ENCODE data around the gene DHRS1.
A peak's percentile ranks its signal among the peaks of the same experiment; 100 is the strongest.
"Not testable (repeated sequence)": the region's sequence is repeated elsewhere in the genome, so short reads cannot be mapped to it uniquely, and the experiment has no call there.

Gene DHRS1

DNA sequence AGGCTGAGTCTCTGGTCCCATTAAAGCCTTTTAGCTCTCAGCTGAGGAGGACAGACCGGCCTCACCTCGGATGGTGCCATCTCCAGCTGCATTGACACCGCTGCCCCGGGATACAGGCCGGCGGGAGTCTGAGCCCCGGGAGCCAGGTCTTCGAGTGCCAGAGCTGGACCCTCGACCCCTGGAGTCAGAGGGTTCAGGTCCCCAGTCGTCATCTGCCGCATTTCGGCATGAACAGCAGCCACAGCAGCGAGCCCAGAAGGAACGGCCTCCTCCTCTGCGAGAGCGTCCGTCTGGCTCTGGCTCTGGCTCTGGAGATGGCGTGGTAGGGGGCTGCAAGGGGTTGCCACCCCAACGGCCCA is 37.6 kb downstream of the DHRS1 start:
- DNase-seq = no peak

DNA sequence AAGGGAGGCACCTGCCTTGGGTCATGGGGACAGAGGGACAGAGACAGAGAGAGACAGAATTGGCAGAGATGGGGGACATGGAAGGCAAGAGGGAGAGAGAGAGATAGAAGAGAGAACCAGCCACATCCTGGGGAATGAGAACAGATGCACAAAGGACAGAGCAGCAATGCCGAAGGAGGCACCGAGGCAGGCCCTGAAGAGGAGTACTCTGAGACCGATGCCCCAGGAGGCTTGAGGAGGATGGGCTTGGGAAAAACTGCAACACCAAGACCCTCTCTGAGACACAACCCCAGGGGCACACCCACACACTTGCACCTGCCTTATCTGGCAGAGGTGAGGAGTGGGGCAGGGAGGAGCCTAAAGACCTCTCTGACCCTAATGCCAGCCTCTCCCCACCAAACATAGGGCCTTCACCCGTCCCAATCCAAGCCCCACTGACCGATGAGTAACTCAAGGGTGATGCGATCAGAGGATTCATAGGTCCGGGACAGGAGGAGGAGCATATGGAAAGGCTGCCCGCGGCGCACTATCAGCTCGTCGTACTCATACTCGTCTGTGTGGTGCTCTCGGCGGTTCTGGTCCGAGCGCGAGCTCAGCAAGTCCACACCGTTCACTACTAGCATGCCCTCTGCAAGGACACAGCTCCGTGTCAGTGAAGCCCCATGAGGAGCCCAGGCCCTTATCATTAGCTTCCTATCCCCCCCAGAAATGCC is 38.2 kb downstream of the DHRS1 start:
- DNase-seq = no peak

DNA sequence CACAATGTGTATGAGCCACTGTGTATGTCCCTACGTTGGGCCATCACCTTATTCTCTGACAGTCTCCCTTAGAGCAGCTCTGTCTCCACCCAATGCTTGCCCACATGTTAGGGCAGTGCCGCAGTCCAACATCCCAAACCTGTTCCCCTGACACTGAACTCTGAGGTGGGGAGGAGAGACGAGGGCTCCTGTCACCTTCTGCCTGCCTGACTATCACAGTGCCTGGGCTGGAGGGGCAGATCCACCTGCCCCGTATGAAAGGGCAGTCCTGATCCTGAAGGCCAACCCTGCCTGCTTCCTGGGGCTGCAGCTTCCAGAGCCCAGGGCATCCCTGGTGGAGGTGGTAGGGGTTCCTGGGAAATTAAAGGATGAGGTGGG is 38.8 kb downstream of the DHRS1 start:
- DNase-seq = no peak

DNA sequence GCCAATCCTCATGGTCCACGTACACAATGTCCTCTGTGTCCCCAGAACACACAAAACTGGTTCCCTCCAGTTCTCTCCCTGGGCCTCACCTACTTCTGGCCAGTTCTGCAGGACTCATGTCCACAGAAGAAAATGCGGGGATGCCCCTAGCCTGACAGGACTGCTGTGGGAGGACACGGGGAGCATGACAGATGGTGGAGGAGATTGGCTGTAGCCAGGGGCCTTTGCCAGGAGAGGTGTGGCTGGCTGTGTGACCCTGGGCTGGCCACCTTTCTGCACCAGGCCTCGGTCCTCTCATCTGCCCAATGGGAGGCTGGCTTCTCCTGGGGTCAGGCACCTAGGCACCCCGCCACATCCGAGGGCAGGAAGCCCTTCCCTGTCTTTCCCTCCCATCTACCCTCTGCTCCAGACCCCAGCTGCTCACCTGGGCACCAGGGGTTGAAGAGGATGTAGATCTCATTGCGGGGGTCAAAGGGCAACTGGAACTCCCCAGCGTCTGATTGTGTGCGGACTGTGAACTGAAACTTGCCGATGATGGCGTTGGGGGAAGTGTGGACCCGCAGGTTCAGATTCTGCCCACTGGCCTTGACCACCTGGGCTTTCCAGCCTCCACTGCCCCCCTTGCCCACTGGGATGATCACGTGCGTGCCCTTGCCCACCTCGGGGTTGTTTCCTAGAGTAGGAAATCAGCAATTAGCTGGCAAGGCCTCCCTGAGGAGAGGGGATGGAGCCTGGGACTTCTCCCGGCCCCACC is 39.4 kb downstream of the DHRS1 start:
- DNase-seq = no peak

DNA sequence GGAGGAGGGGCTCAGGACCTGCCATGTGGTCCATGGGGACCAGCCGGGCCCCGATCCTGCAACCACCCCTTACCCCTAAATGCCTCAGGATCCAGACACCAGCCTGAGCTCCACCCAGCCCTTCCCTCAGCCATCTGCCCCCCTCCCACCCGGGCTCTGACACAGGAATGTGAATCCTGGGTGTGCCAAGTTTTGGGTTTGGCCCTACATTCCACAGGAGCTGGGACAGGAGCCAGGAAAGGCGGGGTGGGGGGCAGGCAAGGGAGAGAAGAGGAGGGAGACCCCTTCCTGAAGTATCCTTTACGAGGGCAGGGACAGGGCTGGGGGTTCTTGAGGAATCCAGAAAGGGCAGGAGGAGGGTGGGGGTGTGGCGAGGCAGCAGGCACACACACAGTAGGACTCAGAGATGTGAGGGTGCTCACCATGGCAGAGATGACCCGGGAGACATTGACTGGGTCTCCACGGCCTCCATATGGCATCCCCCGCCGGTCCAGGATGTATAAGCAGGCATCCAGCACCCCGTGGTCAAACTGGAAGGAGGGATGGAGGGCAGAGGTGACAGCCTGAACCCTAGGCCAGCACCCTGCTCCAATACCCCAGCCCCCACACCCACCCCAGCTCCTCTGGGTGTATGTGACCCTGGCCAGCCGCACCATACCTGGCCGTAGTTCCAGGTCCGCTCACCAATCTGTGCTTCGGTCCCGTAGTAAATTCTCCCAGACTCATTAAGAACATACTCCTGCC is 40.1 kb downstream of the DHRS1 start:
- DNase-seq = no peak

DNA sequence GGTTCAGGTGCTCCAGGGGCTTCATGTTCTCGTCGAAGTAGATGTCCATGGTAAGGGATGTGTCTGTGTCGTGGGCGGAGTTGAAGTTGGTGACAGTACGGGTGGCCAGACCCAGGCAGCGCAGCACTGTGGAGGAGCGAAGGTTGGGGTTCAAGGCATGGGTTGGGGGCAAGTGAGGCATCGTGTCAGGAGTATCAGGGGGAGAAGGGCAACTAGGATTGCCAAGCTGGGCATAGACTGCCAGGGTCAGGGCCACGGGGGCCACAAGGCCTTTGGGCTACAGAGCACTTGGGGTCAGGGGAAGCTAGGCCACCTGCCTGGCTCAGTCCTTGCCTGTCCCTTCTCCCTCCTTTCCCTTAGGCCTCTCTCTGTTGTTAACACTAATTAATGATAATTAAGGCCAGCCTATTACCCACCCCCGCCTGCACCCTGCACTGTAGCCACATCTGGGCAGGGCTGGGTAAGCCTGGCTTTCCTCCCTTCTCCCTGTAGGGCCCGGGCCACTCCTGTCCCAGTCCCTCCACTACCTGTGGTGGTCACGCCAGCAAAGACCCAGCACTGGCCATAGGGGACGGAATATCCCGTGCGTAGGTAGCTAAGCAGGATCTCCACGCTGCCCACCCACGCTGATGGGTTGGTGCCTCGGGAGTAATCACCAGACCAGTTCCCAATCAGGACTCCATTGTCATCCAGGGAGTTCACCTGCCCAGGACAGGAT is 40.9 kb downstream of the DHRS1 start:
- DNase-seq = no peak

DNA sequence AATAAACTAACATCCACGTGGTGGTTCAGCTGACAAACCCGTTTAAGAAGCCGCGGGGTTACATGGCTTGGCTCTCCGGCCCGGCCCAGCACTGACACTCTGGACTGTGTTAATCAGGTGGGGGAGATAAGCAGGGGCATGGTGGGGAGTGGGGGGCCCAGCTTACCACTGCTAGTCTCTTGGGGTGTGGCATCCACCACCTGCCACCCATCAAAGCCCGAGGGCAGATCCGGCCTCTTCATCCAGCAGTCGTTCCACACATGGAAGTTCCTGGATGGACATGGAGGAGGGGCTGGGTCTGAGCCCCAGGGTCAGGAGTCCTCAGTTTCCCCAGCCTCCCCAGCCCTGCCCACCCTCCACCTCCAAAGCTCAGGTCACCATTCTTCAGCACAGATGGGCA is 41.5 kb downstream of the DHRS1 start:
- DNase-seq = no peak

DNA sequence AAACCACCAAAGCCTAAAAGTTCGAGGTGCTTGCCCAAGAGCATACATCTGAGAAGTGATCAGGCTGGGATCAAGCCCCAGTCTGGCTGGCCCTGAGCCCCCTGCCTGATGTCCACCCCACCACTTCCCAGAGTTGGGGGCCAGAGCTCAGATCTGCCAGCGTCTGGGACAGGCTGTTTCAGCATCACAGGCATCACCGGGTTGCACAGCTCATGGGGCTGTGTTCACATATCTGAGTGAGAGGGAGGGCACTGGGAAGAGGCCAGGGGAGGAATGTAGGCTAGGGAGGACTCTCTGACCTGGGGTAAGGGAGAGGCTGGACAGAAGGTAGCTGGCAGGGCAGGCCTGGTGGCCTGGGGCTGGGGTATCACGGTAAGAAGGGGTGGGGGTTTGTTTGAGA is 42.6 kb downstream of the DHRS1 start:
- no peak for DNase-seq

DNA sequence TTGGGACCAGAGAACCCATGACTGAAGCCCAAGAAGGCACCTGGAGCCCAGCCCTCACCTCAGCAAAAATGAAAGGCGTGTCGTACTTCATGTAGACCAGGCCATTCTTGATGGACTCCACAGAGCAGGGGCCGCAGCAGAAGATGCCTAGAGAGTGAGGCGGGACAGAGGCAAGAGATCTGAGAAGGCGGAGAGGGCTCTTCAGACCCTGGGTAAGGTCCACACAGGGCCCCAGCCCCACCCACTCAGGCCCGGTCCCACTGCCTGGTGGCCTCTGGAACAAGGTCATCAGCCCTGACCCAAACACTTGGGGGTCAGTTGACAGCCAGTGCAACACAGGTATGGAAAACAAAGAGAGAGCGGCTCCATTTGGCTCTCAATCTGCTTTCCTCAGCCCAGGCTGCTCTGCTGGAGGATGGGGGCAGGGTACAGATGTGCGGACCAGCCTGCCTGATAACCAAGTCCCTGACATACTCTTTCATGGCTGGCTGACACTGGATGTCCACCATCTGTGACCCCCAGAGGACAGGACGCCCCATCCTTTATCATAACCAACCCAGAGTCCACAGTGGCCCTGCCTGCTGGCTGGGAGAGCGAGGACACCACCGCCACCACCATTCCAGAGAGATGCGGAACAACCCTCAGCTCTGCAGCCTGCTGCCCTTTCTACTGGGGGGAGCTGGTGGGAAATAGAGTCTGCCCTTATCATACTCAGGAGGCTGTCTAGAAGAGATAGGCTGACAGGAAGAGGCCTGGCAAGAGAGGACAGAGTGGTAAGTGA is 43.5 kb downstream of the DHRS1 start:
- no peak for DNase-seq

DNA sequence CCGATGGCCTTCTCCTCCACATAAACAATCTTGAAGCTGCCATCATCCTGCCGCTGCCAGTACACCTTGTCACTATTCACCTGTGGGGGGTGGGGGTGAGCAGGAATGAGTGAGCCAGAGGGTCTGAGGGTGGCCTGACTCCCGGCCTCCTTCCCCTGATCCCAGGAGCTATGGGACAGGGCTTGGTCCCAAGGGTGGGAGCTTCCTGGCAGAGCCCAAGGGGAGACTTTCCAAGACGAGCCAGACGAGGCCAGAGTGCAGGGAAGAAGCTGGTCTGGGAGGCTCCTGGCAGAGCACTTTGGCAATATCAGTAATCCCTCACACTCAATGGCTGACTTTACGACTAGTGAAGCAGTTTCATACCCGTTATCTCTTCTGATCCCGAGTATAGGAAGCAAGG is 44.1 kb downstream of the DHRS1 start:
- no peak for DNase-seq

DNA sequence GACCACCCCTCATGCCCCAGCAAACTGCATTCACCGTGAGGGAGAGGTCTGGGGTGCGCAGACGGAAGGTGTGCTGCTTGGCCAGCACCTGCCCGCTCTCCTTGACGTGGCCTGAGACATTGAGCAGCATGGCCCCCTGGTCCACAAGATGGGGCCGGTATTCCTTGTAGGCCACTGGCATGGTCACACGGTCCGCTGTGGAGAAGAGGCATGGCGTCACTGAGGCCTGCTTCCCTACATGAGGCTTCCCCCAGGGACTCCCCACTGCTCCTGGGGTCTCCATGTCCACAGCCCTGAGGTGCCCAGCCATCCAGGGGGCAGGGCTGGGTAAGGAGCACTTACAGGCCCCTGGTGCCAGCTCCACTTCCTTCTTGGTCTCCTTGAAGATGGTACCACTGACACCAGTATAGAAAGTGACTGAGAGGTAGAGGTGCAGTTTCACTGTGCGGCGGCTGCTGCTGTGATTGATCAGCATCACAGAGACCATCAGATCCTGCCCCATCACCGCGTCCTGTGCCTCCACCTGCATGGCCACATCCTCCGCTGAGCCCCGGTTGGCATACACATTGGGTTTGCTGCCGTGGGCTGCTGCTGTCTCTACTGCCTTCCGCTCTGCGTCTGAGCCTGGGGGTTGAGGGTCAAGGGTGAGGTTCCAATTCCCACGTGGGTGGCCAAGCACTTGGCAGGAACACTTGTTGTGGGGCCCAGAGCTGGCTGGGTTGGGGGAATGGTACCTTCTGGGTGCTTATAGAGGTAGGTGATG is 44.8 kb downstream of the DHRS1 start:
- DNase-seq = no peak

DNA sequence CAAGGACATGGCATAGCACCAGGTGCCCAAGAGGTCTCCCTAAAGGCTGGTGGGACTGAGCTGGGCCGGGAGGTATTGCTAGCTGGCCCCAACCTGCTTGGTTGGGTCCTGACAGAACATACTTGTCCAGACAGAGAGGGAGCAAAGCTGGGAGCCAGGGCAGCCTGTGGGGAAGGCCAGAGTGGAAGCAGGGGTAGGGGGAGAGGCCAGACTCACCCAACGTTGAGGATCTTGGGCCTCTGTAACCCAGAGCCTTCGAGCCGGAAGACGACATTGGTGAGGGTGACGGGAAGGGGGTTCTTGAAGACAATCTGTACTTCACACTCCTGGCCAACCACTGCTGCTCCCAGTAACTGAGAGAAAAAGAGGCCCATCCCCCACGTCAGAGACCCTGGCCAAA is 45.6 kb downstream of the DHRS1 start:
- no peak for DNase-seq

DNA sequence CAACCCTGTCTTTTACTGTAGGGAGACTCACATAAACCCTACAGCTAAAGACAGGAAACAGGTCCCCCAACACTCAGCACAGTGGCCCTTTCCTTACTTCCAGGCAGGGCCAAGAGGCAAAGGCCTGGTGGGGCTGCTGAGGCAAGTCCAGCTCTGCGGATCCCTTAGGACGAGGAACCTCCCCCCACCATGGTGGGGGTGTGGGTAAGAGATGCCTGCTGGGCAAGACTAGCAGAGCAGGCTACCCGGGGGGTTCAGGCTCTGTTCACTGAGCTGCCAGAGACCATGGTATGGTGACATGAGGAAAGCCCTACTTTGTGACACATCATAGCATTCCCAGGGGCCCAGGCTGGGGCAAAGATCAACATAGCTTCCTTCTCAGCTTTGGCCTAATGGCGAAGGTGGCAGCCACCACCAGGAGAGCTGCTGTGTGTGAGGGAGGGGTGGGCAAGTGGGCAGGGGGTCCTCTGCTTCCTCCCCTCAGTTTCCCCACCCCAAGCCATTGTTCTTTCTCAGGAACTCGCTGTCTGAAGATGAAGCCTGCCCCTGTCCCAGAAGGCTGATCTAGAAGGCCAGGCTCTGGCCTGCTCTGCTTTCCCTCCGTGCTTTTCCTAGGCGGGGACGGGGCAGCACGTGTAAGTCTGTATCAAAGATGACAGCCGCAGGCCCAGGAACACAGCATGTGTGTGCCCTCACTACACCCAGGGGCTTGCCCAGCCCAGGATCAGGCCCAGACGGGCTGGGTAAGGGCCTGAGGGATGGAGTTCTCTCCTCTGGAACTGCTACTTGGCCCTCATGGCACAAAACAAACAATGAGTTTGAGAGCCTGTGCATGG is 47.1 kb downstream of the DHRS1 start:
- no peak for DNase-seq

DNA sequence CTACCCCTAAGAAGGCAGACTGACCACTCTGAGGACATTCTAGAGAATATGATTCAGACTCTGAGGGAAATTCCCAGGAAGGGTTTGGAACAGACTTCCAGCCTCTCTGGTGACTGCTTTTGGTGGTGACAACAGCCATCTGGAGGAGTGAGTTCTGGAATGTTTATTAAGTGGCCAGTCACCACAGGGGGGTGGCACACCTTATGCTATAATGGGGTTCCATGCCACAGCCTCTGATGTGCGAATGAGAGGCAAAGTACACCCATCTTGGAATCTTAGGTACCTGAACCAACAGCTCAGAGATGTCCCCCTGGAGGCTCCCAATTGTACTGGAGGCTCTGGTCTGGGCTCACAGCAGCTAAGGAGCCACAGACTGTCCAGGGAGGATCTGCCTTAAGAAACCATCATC is 47.7 kb downstream of the DHRS1 start:
- no peak for DNase-seq

DNA sequence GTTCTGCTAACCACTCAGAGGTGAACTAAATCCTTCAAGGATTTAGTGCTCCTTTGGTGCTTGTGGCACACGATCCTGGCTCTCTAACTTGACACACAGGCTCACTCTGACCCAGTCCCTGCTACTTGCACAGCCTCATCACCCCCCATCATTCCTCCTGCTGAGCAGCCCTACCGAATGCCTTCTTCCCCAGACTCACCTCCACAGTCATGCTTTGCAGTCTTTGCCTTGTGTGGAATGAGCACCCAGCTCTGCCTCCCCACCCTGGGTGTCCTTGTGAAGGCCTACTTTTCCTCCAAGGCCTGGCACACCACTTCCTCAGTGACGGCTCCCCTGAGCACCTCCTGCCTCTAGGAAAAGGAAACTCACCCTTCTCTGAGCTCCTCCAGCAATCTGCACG is 49.2 kb downstream of the DHRS1 start:
- DNase-seq = no peak

DNA sequence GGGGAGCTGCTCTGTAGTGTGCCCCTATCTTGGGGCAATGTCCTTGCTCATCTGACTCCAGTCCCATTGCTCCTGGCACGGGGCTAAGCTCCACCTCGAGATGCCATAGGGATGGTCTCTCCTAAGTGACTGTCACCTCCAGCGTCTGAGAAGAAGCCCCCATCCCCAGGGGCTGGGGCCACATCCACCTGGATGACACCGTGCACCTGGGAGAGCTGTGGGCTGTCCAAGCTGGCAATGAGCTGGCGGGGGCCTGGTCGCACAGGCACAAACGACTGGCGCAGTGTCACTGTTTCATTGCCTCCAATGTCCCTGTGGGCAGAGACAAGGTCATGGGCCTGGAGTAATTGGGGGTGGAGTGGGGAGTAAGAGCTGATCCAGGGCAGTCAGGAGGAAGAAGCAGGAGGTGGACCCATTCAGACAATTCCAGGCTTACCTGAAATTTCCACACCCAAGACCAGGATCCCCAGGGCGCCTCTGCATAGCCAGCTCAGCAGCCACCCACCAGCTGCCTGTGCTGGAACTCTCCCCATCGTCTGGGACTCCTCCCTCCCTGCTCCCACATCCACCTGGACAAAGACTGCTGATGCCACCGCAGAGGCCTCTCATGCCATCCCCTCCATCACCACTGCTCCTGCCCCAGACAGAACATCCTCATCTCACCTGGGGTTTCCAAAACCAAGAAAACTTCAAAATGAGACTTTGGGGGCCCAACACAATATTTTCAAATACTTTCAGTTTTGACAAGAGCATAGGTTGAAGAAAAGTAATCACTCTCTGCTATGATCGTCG is 50.2 kb downstream of the DHRS1 start:
- no peak for DNase-seq

DNA sequence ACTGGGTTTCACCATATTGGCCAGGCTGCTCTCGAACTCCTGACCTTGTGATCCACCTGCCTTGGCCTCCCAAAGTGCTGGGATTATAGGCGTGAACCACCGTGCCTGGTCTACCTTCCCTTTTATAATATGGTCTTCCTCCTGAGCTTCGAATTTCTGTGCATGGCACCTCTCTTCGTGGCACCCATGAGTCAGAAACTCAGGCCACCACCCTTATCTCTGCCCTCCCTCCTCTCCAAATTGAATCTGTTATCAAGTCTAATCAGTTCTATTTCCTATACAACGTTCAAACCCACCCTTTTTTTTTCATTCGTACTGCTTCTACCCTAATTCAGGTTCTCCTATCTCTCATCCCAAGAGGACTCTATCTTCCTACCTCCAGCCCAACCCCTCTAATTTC is 52.2 kb downstream of the DHRS1 start:
- DNase-seq = no peak

DNA sequence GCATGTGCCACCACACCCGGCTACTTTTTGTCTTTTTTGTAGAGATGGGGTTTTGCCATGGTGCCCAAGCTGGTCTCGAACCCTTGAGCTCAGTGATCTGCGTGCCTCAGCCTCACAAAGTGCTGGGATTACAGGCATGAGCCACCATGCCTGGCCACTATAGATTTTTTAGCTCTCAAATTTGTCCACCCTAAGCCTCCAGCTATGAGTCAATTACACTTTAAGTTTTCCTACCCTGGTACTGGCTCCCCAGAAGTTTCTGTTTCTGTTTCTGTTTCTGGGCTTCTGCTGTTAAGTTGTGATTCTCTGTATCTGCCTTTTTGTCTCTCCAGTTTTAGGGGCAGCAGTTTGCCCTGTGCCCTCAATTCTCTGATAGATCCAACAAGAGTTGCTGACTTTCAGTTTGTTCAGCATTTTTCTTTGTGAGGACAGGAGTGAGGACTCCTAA is 52.8 kb downstream of the DHRS1 start:
- peak in 1 of 2 experiments; percentile 47 for DNase-seq

DNA sequence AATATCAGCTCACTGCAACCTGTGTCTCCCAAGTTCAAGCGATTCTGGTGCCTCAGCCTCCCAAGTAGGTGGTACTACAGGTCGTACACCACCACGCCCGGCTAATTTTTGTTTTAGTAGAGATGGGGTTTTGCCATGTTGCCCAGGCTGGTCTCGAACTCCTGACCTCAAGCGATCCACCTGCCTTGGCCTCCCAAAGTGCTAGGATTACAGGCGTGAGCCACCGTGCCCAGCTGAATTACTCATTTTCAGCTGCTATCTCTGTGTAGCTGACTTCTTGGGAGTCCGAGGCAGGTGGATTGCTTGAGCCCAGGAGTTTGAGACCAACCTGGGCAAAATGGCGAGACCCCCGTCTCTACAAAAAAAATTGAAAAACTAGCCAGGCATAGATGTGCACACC is 54.2 kb downstream of the DHRS1 start:
- not testable (repeated sequence) for DNase-seq

DNA sequence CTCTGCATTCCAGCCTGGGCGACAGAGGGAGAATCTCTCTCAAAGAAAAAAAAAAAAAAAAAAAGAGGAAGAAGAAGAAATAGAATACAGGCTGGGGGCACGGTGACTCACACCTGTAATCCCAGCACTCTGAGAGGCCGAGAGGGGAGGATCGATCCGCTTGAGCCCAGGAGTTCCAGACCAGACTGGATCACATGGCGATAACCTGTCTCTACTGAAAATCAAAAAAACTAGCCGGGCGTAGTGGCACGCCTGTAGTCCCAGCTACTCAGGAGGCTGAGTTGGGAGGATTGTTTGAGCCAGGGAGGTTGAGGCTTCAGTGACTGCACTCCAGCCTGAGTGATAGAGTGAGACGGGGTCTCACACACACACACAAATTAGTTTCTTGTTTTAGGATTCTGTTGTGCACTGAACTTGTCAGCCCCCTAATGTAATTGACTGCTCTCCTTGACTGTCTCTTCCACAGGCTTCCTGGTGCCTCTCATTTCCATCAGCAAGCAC is 56.2 kb downstream of the DHRS1 start:
- no peak for DNase-seq
